Mesenteric fat pad (tissue), 1 donor: Measurements from ENCODE around the gene NOTCH1. TPM values are rescaled to one million over a fixed set of nuclear protein-coding genes. Genes with fewer than 3 reads are reported as not detected.

ENCODE experiments used
- DNase-seq: peaks from one replicate; pipeline ENCODE4 v3.0.0-alpha.2; 2020; ENCODE audit warnings: low spot score
- total RNA-seq: library from RNA; stranded (reverse); fragmentation: NEBNext Ultra II Directional; extraction: Animal tissue kit (Norgen Biotek cat#: 25700); gene quantifications from one replicate; pipeline ENCODE4 v1.2.1, GENCODE V29; 2021
- donor health status: DM: yes; HTN: yes; CAD: no.

NOTCH1 gene
- total RNA-seq, 1 donor from 2014 or later, result 89.5 TPM

DNA sequence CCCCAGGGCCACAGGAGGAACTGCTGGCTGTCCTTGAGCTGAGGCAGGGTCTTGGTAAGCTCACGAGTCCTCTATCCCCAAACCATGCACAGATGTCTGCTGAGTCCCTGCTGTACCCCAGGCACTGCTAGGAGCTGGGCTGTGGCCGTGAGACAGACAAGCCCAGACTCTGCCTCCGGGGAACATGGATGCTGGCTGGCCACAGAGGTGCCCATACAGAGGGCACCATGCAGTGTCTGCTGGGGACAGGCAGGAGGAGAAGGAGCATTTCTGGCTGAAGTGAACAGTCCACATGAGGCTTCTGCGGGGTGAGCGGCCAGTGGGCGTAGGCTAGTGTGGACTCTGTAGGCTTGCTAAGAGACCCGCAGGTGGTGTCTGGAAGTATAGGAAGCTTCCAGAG, 58.2 kb downstream of the NOTCH1 start:
- no peak for DNase-seq

DNA sequence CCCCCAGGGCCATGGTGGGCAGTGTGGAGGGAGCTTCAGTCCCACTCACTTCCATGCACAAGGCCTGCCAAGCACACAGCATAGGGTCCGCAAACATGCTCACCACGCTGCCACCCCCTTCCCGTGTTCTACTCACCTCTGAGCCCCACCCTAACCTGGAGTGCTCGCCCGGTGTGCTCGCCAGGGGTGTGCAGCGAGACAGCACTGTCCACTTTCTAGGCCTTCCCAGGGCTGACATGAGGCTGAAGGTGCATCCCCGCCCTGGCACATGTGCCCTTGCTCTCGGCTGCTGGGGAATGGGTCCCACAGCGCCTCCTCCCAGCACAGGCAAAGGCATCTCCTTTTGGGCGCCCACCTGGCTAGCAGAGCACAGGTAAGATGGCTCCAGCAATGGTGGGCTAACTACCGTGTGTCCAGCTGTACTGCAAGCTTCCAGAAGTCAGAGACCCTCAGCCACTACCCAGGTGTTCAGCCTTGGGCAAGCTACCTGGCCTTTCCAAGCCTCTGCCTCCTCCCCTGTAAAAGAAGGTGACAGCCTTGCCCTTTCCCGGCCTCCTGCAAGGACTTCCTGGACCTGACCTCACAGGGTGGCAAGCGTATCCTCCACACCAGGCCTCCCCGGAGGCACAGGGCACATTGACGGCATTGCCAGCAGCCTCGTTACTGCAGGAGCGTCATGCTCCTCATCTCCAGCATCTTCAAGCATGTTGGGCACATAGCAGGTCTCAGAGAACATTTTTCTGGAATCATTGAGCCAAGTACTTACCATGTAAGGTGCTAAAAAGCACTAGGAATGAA, 58.8 kb downstream of the NOTCH1 start:
- DNase-seq, result no peak

DNA sequence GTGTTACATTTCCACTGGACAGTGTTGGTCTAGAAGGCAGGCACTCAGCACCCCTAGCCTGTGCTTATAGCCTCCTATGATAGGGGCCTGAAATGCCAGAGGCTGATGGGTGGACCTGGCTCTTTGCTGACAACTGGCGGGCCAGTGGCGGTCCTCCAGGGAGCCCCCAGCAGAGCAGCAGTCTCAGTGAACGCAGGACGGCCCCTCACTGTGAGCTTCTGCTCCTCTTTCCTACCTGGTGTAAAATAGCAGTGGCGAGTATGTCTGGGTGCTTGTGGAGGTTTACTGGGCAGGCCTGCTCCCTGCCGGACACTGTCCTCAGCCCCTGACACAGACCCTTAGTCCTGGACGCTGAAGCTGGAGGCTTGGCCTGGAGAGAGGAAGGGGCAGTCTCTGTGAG, 59.7 kb downstream of the NOTCH1 start:
- DNase-seq, result no peak

DNA sequence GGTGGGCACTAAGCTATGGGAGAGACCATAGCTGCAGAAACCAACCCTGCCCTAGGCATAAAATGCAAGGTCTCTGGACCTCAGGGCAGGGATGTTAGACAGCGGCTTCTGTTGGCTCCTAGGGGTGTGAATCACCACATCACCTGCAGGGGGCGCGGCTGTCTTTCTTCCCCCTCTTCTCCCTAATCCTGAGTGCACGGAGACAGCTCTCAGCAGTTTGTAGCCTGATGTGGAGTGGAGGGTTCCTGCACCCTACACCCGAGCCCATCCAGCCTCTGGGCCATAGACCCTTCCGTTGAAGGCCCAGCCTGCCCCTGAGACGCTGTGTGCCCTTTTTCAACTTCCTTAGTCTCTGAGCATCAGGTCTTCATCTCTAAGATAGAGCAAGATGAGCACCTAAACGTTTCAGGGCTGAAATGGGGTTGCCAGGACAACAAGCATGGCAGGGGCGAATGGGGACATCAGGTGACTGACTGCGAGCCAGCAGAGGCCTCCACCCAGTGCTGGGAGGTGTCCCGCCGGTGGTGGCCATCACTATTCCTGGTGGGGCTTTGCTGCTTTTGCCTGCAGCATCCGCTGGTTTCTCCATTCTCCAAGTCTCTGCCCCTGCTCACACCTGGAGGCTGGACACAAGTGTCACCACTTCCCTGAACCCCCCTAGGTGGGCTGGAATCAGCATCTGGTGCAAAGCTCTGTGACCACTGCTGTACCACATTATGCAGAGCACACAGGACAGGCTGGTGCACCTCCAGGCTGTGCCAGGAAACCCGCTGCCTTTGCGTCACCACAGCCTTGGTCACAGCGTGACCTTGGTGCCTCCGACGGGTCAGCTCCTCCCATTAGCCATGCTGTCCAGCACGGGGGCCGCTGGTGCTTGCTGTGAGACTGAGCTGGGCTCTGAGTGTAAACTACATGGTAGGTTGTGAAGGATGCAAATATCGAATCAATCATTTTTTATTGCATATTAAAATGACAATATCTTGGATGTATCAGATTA, 60.5 kb downstream of the NOTCH1 start:
- no peak for DNase-seq

DNA sequence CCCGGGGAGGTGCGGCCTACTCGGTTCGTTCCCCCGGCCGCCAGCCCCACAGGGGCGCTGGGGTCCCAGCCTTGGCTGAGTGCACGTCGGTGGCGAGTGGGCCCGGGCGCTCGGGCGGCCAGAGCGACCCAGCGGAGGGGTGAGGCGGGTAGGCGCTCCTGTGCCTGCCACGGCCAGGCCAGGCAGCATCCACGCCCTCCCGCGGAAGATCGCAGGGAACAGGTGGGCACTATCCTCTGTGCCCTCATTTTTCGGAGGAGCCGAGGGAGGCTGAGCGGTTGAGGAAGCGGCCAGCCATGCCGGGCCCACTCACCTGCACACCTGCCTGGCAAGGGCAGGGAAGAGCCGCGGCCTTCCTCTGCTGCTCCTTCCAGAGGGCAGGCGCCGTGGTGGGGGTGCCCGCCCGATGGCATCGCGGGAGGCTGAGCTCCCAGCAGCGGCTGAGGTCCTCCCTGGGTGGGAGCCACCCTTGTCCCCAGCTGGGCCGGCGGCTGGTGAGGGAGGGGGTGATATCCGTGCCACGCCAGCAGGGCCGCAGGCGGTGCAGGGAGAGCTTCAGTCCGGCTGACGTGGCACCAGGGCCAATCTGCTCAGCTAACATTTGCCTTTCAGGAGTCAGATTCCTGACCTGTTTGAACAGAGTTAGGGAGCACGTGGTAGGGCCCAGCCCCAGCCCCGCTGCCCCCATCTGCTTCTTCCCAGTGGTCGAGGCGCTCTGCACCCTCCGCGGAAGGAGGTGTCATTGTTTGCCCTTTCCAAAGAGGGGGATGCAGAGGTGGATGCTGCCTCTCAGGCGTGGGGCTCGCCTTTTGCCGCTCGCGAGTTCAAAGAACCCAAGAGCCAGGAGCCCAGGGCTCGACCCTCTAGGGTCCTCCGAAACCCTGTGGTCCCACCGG, 61.4 kb downstream of the NOTCH1 start:
- no peak for DNase-seq

DNA sequence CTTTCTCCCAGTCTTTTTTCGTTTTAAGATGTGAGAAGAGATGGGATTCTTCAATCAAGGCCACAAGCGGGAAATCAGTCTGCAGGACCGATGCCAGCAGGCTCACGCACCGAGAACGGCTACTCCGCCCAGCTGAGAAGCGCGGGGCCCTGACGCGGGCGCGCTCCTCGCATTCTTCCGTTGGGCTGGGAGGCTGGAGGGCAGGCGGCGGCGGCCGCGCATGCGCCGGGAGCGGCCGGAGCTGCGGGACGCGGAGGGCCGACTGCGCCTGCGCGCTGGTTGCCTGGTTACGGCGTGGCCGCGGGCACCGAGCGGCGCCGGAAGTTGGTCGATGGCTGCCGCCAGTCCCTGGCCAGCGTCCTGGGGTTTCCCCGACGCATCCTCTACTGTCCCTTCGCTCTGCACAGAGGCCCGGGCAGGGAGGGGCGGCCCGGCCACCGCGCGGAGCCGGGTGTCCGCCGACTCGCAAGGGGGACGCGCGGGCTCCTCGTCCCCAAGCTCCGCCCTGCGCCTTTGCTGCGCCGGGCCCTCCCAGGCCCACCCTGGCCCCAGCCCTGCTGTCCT, 62.2 kb downstream of the NOTCH1 start:
- DNase-seq, result peak; percentile 99

DNA sequence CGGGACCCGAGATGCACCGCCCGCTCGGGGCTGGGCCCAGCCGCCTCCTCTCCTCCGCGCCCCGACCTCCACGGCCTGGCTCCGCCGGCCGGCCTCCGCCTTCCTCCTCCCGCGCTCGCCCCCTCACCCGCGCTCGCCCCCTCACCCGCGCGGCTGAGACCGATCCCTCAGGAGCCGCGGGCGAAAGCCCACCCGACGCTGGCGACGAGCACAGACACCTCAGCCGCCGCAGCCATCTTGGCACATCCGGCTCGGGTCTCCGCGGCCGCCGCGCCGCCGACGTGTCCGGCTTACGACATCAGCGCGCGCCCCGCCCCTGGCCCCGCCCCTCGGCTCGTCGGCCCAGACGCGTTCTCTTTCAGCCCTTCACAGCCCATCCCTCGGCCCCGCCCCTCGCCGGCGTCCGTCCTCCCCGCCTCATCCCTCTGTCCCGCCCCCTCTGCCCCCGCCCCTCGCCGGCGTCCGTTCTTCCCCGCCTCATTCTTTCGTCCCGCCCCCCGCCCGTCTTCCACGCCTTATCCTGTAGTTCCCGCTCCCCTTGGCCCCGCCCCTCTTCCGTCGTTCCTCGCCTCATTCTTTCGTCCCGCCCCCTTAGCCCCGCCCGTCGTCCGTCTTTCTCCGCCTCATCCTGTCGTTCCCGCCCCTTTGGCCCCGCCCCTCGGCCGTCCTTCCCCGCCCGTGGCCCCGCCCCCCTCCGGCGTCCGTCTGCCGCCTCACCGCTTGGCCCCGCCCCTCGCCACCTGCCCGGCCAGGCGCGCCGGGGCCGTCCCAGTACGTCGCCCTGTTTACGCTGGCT, 62.9 kb downstream of the NOTCH1 start, which contains the start of gene SEC16A:
SEC16A (minus strand) TSS at position 248 of the 796 bp plus-strand sequence. CDS start 5,425 bp downstream, outside the sequence.
- peak; percentile 100 for DNase-seq

DNA sequence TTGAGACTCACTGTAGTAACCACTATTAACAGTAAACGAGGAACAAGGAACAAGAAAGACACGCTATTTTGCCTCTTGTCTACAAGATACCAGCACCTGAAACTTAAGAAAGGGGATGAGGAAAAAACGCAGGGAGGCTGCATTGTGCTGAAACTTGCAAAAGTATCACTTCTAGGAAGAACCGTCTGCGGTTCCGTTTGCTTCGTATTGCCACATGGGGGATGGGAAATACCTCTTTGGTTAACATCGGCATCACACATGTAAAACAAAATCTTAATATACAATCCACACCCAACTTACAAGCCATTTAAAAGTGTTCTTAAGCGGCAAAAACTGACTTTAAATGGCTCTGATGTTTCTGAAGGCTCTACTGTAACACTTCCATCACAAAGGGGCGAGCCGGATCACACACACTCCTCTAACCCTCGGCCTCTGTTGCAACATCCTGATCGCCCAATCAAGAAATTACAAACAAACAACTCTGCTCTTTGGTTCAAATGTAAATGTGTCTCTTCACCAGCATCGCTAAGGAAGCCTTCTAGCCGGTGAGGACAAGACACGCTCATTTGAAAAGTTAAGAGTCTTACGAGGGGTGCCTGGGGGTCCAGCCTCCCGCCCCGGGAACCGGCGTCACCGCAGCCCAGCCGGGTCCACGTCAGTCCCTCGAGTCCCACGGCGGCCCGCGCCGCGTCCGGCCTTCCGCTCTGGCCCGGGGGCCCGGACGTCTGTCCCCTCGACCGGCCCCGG, 63.6 kb downstream of the NOTCH1 start:
- no peak for DNase-seq

DNA sequence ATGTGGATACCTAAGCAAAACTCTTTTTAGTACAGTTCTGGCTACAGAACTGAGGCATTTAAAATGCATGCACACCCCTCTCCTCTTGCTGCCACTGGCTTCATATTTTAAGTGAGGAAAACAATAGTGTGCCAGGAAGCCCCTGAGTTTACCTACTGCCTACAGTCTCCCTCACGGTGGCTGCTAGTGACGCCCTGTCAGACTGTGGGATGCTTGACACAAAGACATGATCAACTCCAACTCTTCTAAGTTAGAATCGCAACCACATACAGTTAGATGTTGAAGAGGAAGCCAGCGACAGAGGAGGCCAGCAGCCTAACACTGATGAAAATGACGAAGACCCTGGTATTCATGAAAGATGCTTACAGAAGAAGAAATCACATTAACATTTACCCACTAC, 64.3 kb downstream of the NOTCH1 start:
- no peak for DNase-seq

DNA sequence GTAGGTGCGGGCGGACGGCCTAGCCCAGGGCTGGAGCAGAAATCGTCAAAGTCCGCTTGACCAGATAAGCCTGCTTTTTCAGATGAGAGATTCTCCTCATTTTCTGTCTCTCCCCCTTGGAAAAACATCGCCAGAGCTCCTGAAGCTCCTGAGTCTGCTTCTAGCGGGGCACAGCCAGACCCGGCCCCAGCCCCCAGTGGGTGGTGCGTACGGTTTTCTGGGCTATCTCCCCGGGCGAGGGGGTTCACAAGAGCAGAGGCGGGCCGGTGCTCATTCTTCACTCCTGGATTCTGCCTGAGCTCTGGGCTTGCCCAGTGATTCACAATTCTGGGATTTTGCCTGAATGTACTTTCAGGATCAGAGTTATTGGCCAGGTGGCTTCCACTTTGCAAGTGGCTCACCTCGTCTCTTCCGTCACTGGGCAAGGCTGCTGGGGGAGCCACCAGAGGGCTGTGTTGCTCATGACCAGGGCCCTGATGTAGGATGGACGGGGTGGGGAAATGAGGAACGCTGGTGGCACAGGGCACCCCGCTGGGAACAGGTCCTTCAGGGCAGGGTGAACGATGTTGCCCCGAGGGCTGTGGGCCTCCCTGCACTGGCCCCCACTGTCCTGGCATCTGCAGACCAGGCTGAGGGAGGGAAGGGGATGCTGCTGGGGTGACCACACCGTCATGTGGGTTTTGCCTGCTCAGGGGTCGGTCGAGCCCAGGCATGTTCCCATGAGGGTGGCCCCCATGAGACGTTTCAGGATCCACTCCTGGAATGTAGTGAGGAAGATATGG, 69.3 kb downstream of the NOTCH1 start:
- DNase-seq, result no peak

DNA sequence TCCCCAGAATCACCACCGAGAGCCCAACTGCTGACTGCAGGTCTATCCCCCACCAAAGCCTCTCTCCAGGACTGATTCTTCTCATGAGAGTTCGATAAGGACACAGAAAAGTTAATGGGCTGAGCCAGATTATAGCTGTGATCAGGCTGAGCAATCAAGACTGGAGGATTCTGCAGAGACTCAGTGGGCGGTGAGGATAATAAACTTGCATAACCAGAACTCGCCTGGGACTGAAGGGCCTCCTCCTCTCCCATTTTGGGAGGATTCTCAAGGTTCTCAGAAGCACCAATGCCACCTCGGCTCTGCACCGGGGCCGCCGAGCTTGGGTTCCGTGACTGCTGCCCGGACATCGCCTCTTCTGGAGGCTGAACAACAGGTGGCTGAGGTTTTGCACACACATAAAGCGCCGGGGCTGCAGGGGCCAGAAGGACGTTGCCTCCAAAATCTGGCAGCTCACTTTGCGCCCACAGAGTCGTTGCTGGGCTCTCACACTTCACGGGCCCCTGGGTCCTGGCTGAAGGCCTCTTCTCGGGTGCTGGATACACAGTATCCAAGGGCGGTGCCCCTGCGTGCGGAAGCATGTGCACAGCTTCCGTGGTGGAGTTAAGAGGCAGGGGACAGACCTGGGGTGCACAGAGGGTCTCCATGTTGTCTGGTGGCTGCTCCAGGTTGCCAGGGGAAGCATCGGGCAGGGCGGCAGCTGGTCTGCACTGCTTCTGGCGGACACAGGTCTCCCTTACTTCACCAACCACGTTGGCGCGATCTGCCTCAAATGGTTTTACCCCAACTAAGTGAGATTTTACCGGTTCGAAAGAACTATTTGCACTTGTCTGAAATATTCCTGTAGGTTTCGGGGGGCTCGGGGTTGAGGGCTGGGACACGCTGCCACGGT, 70.6 kb downstream of the NOTCH1 start:
- DNase-seq, result no peak

DNA sequence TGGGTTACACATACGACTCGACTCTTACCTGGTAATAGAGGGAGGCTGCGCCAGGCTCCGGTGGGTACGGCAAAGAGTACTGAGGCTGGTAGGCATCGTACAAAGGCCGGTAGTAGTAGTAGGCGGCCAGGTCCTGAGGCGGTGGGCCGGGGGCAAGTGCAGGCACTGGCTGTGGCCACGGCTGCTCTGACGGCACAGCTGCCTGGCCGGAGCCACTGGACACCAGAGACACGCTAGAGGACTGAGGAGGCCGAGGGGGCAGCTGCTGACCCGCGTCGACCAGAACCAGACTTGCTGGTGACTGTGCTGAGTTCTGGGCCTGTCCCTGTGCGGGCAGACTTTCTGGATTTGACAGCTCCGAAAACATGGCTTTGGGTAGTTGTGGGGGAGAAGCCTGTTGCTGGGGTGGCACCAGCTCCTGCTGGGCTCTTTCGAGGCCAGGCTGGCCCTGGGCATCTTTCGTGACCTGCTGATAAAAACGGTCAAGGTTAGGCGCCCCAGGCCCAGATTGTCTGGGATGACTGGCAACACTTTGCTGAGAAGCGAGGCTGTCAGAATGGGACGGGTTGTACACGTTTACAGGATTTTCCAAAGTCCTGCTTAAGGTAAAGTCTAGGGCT, 71.7 kb downstream of the NOTCH1 start:
- DNase-seq, result no peak

DNA sequence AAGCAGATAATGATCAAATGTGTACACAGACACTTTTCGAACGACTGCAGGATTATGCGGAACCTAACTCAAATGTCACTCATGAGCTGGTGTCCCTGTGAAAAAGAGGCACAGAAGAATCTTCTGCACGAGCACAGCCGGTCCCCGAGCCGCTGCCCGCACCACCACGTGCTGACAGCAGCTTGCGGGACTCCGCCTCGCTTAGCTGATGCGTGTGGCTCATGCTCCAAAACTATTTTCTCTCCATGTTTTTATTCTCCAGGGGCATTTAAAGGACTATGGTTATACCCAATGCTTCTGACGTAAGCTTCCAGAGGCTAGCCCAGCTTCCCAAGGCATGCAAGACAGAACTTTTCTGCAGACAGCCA, 72.5 kb downstream of the NOTCH1 start:
- no peak for DNase-seq

DNA sequence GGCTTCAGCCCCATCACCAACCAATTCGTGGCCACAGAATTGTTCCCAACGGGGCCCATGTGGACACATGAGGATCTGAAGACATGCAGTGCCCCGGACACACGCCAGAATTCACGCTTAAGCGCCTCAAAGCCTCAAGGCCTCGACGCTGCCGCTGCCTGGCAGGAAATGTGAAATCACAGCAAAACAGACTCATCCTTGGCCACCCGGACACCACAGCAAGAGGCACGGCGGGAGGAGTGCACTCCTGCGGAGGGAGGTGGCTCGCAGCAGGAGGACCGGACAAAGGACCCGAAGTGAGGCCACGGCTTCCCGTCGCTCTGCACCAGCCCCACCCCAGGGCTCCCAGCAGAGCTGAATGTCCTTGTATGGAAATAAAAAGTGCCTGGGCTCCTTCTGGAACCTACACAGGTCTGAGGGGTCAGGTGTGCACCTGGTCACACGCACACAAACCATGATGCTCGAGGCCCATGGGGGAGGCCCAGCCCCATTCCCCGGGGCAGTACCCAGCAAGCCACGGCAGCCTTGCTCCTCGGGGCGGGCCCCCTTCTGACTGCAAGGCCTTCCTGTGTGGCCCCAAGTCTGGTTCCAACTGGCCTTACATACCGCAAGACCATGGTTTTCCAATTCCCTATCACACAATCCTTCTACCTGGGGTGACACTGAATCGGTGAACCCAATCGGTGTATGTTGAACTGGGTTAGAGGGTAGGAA, 73.1 kb downstream of the NOTCH1 start:
- DNase-seq, result no peak

DNA sequence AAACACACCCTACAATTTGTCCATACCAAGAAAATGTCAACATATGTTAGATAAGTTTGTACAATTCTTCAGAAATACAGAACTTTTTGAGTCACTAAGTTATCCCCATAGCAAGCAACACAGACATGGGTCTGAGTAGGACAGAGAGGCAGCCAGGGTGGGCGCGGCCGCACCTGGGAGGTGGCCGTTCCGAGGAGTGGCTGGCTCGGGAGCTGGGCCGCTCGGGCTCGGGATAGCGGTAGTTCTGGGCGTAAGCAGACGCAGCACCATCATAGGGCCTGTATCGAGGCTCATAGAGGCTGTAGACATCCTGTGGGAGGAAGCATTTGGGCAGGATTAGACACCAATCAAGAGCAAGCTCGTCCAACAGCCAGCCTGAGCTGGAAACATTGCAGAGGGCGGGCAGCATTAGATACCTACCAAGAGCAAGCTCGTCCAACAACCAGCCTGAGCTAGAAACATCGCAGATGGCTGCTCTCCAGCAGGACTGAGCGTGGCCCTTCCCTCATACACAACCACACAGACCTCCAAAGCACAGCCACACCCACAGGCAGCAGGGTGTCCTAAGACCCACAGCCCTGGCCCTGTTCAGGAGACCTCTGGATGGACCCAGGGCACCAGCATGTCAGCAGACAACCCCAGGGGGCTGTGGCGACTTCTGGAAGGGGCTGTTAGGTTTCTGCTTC, 73.9 kb downstream of the NOTCH1 start:
- DNase-seq, result peak; percentile 62
